DND-41 (cell line): ENCODE measurements around the gene ADGRG6.

Experiments used
- EZH2 ChIP-seq: IDR thresholded peaks from 3 replicates; pipeline ENCODE4 v1.6.1; 2012; ENCODE audit warnings: borderline replicate concordance, low read depth, mild to moderate bottlenecking, moderate library complexity, low read length, inconsistent platforms; ENCODE audit not compliant: severe bottlenecking
- TF ChIP-seq, protein P1 (sequence below): IDR thresholded peaks from 2 replicates; pipeline ENCODE4 v1.5.1; 2012; ENCODE audit warnings: borderline replicate concordance, low read length, moderate library complexity, mild to moderate bottlenecking; ENCODE audit not compliant: poor library complexity, severe bottlenecking; ENCODE audit errors: extremely low read depth

DNA sequence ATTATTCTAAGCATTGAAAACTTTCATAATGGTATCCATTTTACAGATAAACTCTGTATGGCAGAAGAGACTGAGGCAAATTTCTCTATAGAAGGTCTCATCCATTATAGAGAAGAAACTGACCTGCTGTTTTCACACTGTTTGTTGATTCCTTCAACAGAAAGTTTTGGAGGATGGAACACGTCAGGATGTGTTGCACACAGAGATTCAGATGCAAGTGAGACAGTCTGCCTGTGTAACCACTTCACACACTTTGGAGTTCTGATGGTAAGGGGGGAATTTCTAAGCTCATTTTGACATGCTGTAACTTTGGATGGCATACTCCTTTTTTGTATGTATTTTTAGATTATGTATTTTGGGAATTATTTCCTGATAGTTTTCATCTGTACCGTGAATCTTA, 109.3 kb downstream of the ADGRG6 start:
- TF ChIP-seq, protein P1, sequence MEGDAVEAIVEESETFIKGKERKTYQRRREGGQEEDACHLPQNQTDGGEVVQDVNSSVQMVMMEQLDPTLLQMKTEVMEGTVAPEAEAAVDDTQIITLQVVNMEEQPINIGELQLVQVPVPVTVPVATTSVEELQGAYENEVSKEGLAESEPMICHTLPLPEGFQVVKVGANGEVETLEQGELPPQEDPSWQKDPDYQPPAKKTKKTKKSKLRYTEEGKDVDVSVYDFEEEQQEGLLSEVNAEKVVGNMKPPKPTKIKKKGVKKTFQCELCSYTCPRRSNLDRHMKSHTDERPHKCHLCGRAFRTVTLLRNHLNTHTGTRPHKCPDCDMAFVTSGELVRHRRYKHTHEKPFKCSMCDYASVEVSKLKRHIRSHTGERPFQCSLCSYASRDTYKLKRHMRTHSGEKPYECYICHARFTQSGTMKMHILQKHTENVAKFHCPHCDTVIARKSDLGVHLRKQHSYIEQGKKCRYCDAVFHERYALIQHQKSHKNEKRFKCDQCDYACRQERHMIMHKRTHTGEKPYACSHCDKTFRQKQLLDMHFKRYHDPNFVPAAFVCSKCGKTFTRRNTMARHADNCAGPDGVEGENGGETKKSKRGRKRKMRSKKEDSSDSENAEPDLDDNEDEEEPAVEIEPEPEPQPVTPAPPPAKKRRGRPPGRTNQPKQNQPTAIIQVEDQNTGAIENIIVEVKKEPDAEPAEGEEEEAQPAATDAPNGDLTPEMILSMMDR, result no peak
- TF ChIP-seq EZH2, result no peak
